ENCODE measurements around the gene C12orf75.
"Not testable (repeated sequence)": the region's sequence is repeated elsewhere in the genome, so short reads cannot be mapped to it uniquely, and the experiment has no call there.

C12orf75 gene

GRCh38 chr12:105330283-105330930, at the start of gene C12orf75:
TSS of gene C12orf75 (plus strand) at chr12:105330691. CDS start at chr12:105330892, 201 bp downstream.
- peak; percentile 62 to 71 for DNase-seq (ENCODE audit: low read depth in 2 of 2, low spot score in 1 of 2)

GRCh38 chr12:105280966-105281693, 49.4 kb upstream of the C12orf75 start:
- no peak for DNase-seq (ENCODE audit: low read depth in 2 of 2, low spot score in 1 of 2)

- no peak for DNase-seq (ENCODE audit: low read depth in 2 of 2, low spot score in 1 of 2)
Observed at GRCh38 chr12:105281694-105282049, 48.8 kb upstream of the C12orf75 start.

GRCh38 chr12:105285378-105285777, 45.1 kb upstream of the C12orf75 start:
- no peak for DNase-seq (ENCODE audit: low read depth in 2 of 2, low spot score in 1 of 2)

GRCh38 chr12:105287408-105287807, 43.1 kb upstream of the C12orf75 start:
- no peak for DNase-seq (ENCODE audit: low read depth in 2 of 2, low spot score in 1 of 2)

- no peak for DNase-seq (ENCODE audit: low read depth in 2 of 2, low spot score in 1 of 2)
Observed at GRCh38 chr12:105288311-105288996, 42.0 kb upstream of the C12orf75 start.

GRCh38 chr12:105289114-105289904, 41.2 kb upstream of the C12orf75 start:
- DNase-seq (ENCODE audit: low read depth in 2 of 2, low spot score in 1 of 2) = no peak

GRCh38 chr12:105291531-105291930, 39.0 kb upstream of the C12orf75 start:
- DNase-seq (ENCODE audit: low read depth in 2 of 2, low spot score in 1 of 2) = no peak

GRCh38 chr12:105292705-105293104, 37.8 kb upstream of the C12orf75 start:
- no peak for DNase-seq (ENCODE audit: low read depth in 2 of 2, low spot score in 1 of 2)

- DNase-seq (ENCODE audit: low read depth in 2 of 2, low spot score in 1 of 2) = no peak
Observed at GRCh38 chr12:105293187-105293586, 37.3 kb upstream of the C12orf75 start.

GRCh38 chr12:105294161-105294560, 36.3 kb upstream of the C12orf75 start:
- DNase-seq (ENCODE audit: low read depth in 2 of 2, low spot score in 1 of 2) = no peak

- DNase-seq (ENCODE audit: low read depth in 2 of 2, low spot score in 1 of 2) = no peak
Observed at GRCh38 chr12:105294886-105295479, 35.5 kb upstream of the C12orf75 start.

GRCh38 chr12:105296116-105297089, 34.1 kb upstream of the C12orf75 start:
- DNase-seq (ENCODE audit: low read depth in 2 of 2, low spot score in 1 of 2) = no peak

GRCh38 chr12:105300883-105301282, 29.6 kb upstream of the C12orf75 start:
- DNase-seq (ENCODE audit: low read depth in 2 of 2, low spot score in 1 of 2) = no peak

GRCh38 chr12:105301696-105302095, 28.8 kb upstream of the C12orf75 start:
- no peak for DNase-seq (ENCODE audit: low read depth in 2 of 2, low spot score in 1 of 2)

- DNase-seq (ENCODE audit: low read depth in 2 of 2, low spot score in 1 of 2) = not testable (repeated sequence)
Observed at GRCh38 chr12:105302986-105303385, 27.5 kb upstream of the C12orf75 start.

GRCh38 chr12:105304626-105305025, 25.9 kb upstream of the C12orf75 start:
- not testable (repeated sequence) for DNase-seq (ENCODE audit: low read depth in 2 of 2, low spot score in 1 of 2)

GRCh38 chr12:105307601-105308314, 22.7 kb upstream of the C12orf75 start:
- DNase-seq (ENCODE audit: low read depth in 2 of 2, low spot score in 1 of 2) = not testable (repeated sequence)

GRCh38 chr12:105308839-105309238, 21.7 kb upstream of the C12orf75 start:
- DNase-seq (ENCODE audit: low read depth in 2 of 2, low spot score in 1 of 2) = not testable (repeated sequence)

All from stimulated activated CD8-positive, alpha-beta memory T cell treated with anti-CD3 and anti-CD28 coated beads, Interleukin-4, amount 100 ng/mL, for 1 hour (primary cell).